ENCODE data around the gene LRRC8E.
"Not testable (repeated sequence)": the region's sequence is repeated elsewhere in the genome, so short reads cannot be mapped to it uniquely, and the experiment has no call there.

The LRRC8E gene

GRCh38 chr19:7910321-7911161 is 22.2 kb downstream of the LRRC8E start:
- no peak for FAIRE-seq

- FAIRE-seq, result no peak
Measured at GRCh38 chr19:7911508-7912143, 23.3 kb downstream of the LRRC8E start.

DNA sequence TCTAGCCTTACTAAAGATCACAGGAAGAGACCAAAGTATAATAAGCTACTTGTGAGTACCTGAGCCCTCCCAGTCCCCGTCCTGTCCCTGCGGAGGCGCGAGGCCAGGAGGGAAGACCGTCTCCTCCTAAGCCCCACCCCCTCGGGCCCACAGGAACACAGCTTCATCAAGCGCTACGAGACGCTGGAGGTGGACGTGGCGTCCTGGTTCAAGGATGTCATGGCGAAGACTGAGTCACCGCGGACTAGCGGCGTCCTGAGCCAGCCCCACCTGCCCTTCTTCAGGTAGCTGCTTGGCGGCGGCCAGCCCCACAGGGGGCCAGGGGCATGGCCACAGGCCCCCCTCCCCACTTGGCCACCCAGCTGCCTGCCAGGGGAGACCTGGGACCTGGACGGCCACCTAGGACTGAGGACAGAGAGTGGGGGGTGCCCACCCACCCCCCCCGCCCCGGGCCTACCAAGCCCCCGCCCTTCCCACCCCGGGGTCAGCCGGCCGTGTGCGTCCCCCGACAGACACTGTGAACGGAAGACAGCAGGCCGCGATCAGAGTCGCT is 23.9 kb downstream of the LRRC8E start:
- no peak for FAIRE-seq

GRCh38 chr19:7912697-7913564 is 24.6 kb downstream of the LRRC8E start:
- FAIRE-seq, result no peak

- no peak for FAIRE-seq
Measured at GRCh38 chr19:7913652-7914051, 25.3 kb downstream of the LRRC8E start.

DNA sequence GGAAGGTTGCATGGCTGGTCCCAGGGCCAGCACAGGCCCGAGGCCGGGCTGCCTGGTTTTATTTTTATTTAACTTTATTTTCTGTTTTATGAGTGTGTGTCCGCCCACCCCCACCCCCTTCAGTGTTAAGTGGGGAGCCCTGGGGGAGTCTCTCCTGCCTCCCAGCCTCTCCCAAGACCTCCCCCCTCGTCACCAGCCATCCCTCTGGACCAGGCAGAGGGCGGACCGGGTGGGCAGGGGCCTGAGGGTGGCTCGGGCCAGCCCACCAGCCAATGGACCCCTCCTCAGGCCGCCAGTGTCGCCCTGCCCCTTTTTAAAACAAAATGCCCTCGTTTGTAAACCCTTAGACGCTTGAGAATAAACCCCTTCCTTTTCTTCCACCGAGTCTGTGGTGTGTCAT is 25.8 kb downstream of the LRRC8E start:
- FAIRE-seq, result no peak

DNA sequence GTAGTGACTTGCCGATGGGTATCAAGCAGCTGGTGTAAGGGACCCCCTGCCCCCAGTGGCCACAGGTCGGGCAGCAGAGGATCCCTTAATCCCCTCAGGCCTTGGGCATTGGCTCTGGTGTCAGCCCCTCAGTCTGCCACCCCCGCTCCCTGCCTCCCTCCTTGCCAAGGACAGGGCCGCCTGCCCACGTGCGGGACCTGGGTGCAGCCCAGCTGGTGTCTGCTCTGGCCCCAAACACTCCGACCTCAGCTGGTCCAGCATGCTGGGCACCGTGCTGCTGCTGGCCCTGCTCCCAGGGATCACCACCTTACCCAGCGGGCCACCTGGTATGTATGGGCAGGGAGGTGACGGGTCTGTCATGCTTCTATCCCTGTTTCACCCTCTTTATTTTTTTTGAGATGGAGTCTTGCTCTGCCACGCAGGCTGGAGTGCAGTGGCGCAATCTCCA is 26.3 kb downstream of the LRRC8E start, which contains the start of gene TGFBR3L:
TSS of gene TGFBR3L (plus strand) at position 233 of the 448 bp plus-strand sequence.
- no peak for FAIRE-seq

DNA sequence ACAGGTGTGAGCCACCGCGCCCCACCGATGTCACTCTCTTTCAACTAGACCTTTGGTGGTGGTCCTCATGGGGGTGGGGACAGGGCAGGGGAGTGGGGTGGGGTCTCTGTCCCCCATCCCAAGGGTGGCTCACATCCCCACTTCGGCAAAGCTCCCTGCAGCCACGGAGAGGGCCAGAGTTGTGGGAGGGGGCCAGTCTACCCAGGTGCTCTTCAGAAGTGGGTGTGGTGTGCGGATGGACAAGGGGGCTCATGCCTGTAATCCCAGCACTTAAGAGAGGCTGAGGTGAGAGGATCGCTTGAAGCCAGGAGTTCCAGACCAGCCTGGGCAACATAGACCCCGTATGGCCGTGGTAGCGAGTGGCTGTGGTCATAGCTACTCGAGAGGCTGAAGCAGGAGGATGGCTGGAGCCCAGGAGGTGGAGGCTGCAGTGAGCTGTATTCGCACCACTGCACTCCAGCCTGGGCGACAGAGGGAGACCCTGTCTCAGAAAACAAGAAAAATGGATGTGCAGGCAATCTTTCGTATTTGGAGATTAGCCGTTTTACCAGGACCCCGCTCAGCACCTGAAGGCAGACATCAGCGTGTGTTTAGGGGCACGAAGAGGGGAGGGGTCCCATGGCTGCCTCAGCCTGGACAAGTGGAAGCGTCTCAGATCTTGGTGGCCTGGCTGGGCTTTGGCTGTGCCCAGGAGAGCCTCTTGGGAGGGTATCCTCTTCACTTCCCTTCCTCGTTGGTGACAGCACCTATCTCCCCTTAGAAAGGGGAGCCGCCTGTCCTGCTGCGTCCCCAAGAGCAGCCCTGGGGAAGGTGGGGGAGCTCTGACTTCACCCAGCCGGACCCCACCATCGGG is 27.2 kb downstream of the LRRC8E start:
- no peak for FAIRE-seq

GRCh38 chr19:7916103-7916954 is 28.0 kb downstream of the LRRC8E start:
- FAIRE-seq, result no peak

DNA sequence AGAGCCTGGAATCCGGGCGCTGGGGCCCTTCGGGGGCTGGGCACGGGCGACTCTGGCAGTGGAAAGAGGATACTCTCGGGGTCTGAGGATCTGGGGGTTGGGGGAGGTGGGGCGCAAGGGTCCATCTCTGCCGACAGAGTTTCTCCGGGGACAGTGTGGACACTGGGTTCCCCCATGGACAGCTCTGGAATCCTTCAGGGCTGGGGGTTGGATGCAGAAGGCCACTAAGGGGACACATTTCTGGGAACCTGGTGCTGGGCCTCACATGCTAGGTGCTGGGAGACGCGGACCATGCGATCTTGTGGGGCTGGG is 28.6 kb downstream of the LRRC8E start:
- FAIRE-seq, result no peak

GRCh38 chr19:7917267-7918061 is 29.2 kb downstream of the LRRC8E start:
- FAIRE-seq, result no peak

GRCh38 chr19:7918062-7918614 is 29.8 kb downstream of the LRRC8E start:
- not testable (repeated sequence) for FAIRE-seq

GRCh38 chr19:7918615-7919421 is 30.5 kb downstream of the LRRC8E start:
- no peak for FAIRE-seq

DNA sequence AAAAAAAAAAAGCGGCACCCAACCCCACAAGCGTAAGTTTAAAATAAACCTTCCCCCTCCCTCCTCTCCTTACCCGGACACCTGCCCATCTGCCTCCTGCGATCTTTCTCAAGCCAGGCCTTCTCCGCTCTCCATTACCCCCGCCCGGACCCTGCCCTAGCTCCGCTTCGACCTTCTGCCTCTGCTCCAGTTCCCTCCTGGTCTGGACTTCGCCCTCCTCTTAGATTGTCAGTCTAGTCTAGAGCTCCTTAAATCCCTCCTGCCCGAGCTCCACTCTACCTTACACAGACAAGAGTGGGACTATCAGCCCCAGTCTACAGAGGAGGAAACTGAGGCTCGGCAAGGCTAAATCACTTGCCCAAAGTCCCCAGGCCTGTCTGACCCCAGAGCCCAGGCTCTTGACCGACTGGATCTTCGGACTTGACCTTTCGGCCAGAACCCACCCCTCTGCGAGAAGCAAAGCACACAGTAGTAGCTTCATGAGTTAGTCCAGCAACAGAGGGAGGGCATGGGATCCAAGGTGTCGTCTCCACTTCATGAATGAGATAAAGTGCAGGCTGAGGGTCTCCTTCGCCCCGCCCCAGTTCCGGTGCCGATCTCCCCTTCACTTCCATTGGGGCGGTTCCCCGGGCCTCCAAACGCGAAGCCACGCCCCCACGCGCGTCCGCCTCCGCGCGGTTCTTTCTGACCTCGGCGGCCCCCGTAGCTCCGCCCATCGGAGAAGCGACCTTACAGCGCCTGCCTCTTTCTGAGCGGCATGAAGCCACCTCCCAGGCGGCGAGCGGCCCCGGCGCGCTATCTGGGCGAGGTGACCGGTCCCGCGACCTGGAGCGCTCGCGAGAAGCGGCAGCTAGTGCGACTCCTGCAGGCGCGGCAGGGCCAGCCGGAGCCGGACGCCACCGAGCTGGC is 31.6 kb downstream of the LRRC8E start, which contains the start of gene SNAPC2:
TSS of gene SNAPC2 (plus strand) at position 729 of the 909 bp plus-strand sequence. CDS start at position 758, 29 bp downstream.
- FAIRE-seq, result no peak

GRCh38 chr19:7920519-7921301 is 32.4 kb downstream of the LRRC8E start:
- FAIRE-seq, result no peak

- no peak for FAIRE-seq
Measured at GRCh38 chr19:7921302-7921966, 33.1 kb downstream of the LRRC8E start.

All from islet of Langerhans (tissue), 1 donor.